ENCODE data around the gene FUT1.

Gene FUT1

DNA sequence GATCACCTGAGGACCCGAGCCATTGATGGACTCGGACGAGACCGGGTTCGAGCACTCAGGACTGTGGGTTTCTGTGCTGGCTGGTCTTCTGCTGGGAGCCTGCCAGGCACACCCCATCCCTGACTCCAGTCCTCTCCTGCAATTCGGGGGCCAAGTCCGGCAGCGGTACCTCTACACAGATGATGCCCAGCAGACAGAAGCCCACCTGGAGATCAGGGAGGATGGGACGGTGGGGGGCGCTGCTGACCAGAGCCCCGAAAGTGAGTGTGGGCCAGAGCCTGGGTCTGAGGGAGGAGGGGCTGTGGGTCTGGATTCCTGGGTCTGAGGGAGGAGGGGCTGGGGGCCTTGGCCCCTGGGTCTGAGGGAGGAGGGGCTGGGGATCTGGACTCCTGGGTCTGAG, 3.8 kb upstream of the FUT1 start:
- TF ChIP-seq, protein P1, sequence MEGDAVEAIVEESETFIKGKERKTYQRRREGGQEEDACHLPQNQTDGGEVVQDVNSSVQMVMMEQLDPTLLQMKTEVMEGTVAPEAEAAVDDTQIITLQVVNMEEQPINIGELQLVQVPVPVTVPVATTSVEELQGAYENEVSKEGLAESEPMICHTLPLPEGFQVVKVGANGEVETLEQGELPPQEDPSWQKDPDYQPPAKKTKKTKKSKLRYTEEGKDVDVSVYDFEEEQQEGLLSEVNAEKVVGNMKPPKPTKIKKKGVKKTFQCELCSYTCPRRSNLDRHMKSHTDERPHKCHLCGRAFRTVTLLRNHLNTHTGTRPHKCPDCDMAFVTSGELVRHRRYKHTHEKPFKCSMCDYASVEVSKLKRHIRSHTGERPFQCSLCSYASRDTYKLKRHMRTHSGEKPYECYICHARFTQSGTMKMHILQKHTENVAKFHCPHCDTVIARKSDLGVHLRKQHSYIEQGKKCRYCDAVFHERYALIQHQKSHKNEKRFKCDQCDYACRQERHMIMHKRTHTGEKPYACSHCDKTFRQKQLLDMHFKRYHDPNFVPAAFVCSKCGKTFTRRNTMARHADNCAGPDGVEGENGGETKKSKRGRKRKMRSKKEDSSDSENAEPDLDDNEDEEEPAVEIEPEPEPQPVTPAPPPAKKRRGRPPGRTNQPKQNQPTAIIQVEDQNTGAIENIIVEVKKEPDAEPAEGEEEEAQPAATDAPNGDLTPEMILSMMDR (IDR thresholded peaks at IDR 0.05; ENCODE audit: low read depth, low read length), result no peak
- no peak for TF ChIP-seq EZH2phosphoT487 (IDR thresholded peaks at IDR 0.05; ENCODE audit: low read depth)

GRCh38 chr19:48755787-48756186, 3.3 kb upstream of the FUT1 start:
- H3K27me3 ChIP-seq (ENCODE audit: low read depth, low read length), result peaks cover 4% of the 10 kb centered on the region
- no peaks in the 10 kb centered on the region for H4K20me1 ChIP-seq (ENCODE audit: insufficient read depth, low read length)
- peaks cover 8% of the 10 kb centered on the region; the same call in 1 of the 2 replicates for H3K4me1 ChIP-seq (ENCODE audit: low read length)
- H2AFZ ChIP-seq (ENCODE audit: low read depth, low read length), result no peak overlapping the region
- H3K36me3 ChIP-seq (replicated peaks; ENCODE audit: low read depth, low read length), result no peaks in the 10 kb centered on the region
- no peaks in the 10 kb centered on the region for H3K79me2 ChIP-seq (ENCODE audit: low read length)
- no peak overlapping the region for H3K27ac ChIP-seq (ENCODE audit: low read length)
- no peak for TF ChIP-seq EZH2phosphoT487 (IDR thresholded peaks at IDR 0.05; ENCODE audit: low read depth)
- TF ChIP-seq, protein P1 (IDR thresholded peaks at IDR 0.05; ENCODE audit: low read depth, low read length), result no peak
- no peak overlapping the region for H3K4me3 ChIP-seq (ENCODE audit: low read length)
- H3K9me3 ChIP-seq (ENCODE audit: insufficient read depth, low read length), result no peaks in the 10 kb centered on the region
- no peak overlapping the region for H3K4me2 ChIP-seq (ENCODE audit: low read length)
- H3K9ac ChIP-seq (ENCODE audit: low read length), result no peak overlapping the region

More for the DNA sequence above, 3.8 kb upstream of the FUT1 start:
- Histone ChIP-seq H3K79me2 (ENCODE audit: low read length) (no peaks in the 10 kb centered on the region), H3K4me3 (ENCODE audit: low read length) (no peak overlapping the region), H3K4me2 (ENCODE audit: low read length) (no peak overlapping the region), H3K9ac (ENCODE audit: low read length) (no peak overlapping the region), H3K36me3 (replicated peaks; ENCODE audit: low read depth, low read length) (no peaks in the 10 kb centered on the region), H2AFZ (ENCODE audit: low read depth, low read length) (no peak overlapping the region), H4K20me1 (ENCODE audit: insufficient read depth, low read length) (no peaks in the 10 kb centered on the region), H3K4me1 (ENCODE audit: low read length) (peaks cover 8% of the 10 kb centered on the region; the same call in 1 of the 2 replicates), H3K9me3 (ENCODE audit: insufficient read depth, low read length) (no peaks in the 10 kb centered on the region), H3K27me3 (ENCODE audit: low read depth, low read length) (peaks cover 6% of the 10 kb centered on the region), H3K27ac (ENCODE audit: low read length) (no peak overlapping the region)

- Histone ChIP-seq H3K4me2 (ENCODE audit: low read length) (no peak within 1 kb of the TSS), H3K4me1 (ENCODE audit: low read length) (peaks cover 4% of the 10 kb centered on the region; the same call in 1 of the 2 replicates)
These were observed 2.7 kb upstream of the FUT1 start, which contains the start of gene FGF21 for GRCh38 chr19:48755084-48755641. FGF21 (plus strand) TSS chr19:48755524; CDS start chr19:48756237, 713 bp downstream.

DNA sequence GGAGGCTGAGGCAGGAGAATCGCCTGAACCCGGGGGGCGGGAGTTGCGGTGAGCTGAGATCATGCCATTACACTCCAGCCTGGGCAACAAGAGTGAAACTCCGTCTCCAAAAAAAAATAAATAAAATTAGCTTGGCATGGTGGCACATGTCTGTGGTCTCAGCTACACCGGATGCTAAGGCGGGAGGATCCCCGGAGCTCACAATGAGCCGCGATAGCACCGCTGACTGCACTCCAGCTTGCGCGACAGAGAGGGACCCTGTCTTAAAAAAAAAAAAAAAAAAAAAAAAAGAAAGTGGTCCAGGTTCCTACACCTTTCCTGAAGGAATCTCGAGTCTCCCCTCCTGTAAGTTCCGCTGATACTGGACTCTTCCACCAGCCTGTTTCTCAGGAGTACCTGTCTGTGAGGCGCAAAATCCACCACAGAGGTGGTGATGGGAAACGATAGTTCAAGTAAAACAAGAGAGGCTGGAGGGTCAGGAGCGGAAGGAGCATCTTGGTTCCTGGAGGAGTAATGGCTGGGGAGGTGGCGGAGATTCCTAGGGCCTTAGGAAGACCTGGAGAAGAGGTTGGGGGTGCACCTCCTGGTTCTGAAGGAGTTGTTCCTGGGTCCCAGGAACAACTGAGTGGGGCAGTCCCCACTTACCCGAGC, 471 bp downstream of the FUT1 start:
- Histone ChIP-seq H3K27me3 (ENCODE audit: low read depth, low read length) (no peaks in the 10 kb centered on the region), H3K4me3 (ENCODE audit: low read length) (no peak overlapping the region), H2AFZ (ENCODE audit: low read depth, low read length) (no peak overlapping the region), H4K20me1 (ENCODE audit: insufficient read depth, low read length) (no peaks in the 10 kb centered on the region), H3K4me1 (ENCODE audit: low read length) (peaks cover 4% of the 10 kb centered on the region; the same call in 1 of the 2 replicates), H3K9me3 (ENCODE audit: insufficient read depth, low read length) (no peaks in the 10 kb centered on the region), H3K4me2 (ENCODE audit: low read length) (no peak overlapping the region), H3K27ac (ENCODE audit: low read length) (no peak overlapping the region), H3K79me2 (ENCODE audit: low read length) (no peaks in the 10 kb centered on the region), H3K9ac (ENCODE audit: low read length) (no peak overlapping the region), H3K36me3 (replicated peaks; ENCODE audit: low read depth, low read length) (no peaks in the 10 kb centered on the region)
- no peak for TF ChIP-seq EZH2phosphoT487 (IDR thresholded peaks at IDR 0.05; ENCODE audit: low read depth)

More at GRCh38 chr19:48755084-48755641, 2.7 kb upstream of the FUT1 start, which contains the start of gene FGF21:
- Histone ChIP-seq H3K9me3 (ENCODE audit: insufficient read depth, low read length) (no peaks in the 10 kb centered on the region), H4K20me1 (ENCODE audit: insufficient read depth, low read length) (no peaks in the 10 kb centered on the region), H3K36me3 (replicated peaks; ENCODE audit: low read depth, low read length) (no peaks in the 10 kb centered on the region), H3K27me3 (ENCODE audit: low read depth, low read length) (no peaks in the 10 kb centered on the region), H3K27ac (ENCODE audit: low read length) (no peak within 1 kb of the TSS), H3K79me2 (ENCODE audit: low read length) (no peaks in the 10 kb centered on the region), H3K4me3 (ENCODE audit: low read length) (no peak within 1 kb of the TSS), H3K9ac (ENCODE audit: low read length) (no peak within 1 kb of the TSS), H2AFZ (ENCODE audit: low read depth, low read length) (no peak within 1 kb of the TSS)
- TF ChIP-seq, protein P1 (IDR thresholded peaks at IDR 0.05; ENCODE audit: low read depth, low read length), result no peak
- TF ChIP-seq EZH2phosphoT487 (IDR thresholded peaks at IDR 0.05; ENCODE audit: low read depth), result no peak

All from OCI-LY3 (cell line).